A673 (cell line): ENCODE measurements around the gene CACNG4. TPM values are rescaled to one million over a fixed set of nuclear protein-coding genes. Genes with fewer than 3 reads are reported as not detected.

Experiments
- BruUV-seq: library from RNA; stranded (reverse); fragments of 400-500 nt; replicated peaks from 2 replicates; lab custom pipeline; 2021; lab: Mats Ljungman, UMichigan
- CTCF ChIA-PET: fragments of 300-600 bp; sonication (Branson Sonifier 250); formaldehyde crosslinking; loops from one replicate; lab custom pipeline; 2022; ENCODE audit warnings: antibody characterized with exemption; lab: Charles Lee
- POLR2A ChIA-PET: fragments of 300-600 bp; sonication (Branson Sonifier 250); formaldehyde crosslinking; loops from one replicate; lab custom pipeline; 2022; ENCODE audit warnings: antibody characterized with exemption; ENCODE audit not compliant: low non-redundant PET; lab: Charles Lee
- DNase-seq: peaks from one replicate; pipeline ENCODE4 v3.0.0-alpha.2; 2015; ENCODE audit warnings: low spot score
- H3K27ac ChIP-seq: fragments of 200-600 bp; sonication (generic); 2 replicates; pipeline ENCODE4 v1.5.1; 2016; ENCODE audit warnings: mixed run types, low read depth, mild to moderate bottlenecking, mixed read lengths, antibody characterized with exemption, low read length; ENCODE audit not compliant: poor library complexity, severe bottlenecking
- H3K27me3 ChIP-seq: fragments of 200-600 bp; sonication (generic); replicated peaks from 2 replicates; pipeline ENCODE4 v1.6.1; 2017; ENCODE audit warnings: mixed run types, low read depth, mild to moderate bottlenecking, mixed read lengths, antibody characterized with exemption, low read length; ENCODE audit not compliant: insufficient read depth, poor library complexity
- H3K36me3 ChIP-seq: fragments of 200-600 bp; sonication (generic); 2 replicates; pipeline ENCODE4 v1.6.1; 2016; ENCODE audit warnings: mixed run types, mild to moderate bottlenecking, mixed read lengths, antibody characterized with exemption, low read length; ENCODE audit not compliant: insufficient read depth, poor library complexity, severe bottlenecking
- H3K4me1 ChIP-seq: fragments of 200-600 bp; sonication (generic); 2 replicates; pipeline ENCODE4 v1.6.1; 2017; ENCODE audit warnings: mixed run types, mild to moderate bottlenecking, mixed read lengths, antibody characterized with exemption, low read length; ENCODE audit not compliant: insufficient read depth, poor library complexity, severe bottlenecking
- H3K4me3 ChIP-seq: fragments of 200-600 bp; sonication (generic); 2 replicates; pipeline ENCODE4 v1.5.1; 2016; ENCODE audit warnings: low read depth, mixed run types, mild to moderate bottlenecking, mixed read lengths, low read length; ENCODE audit not compliant: poor library complexity, severe bottlenecking
- H3K9me3 ChIP-seq: fragments of 200-600 bp; sonication (generic); 2 replicates; pipeline ENCODE4 v1.6.1; 2016; ENCODE audit warnings: mixed run types, low read depth, mild to moderate bottlenecking, mixed read lengths, antibody characterized with exemption, low read length; ENCODE audit not compliant: poor library complexity, severe bottlenecking
- EZH2 ChIP-seq: fragments of 200-600 bp; sonication (generic); IDR thresholded peaks from 2 replicates; pipeline ENCODE4 v1.6.1; 2017; ENCODE audit warnings: borderline replicate concordance, low read depth, mild to moderate bottlenecking, mixed read lengths, antibody characterized with exemption, low read length; ENCODE audit not compliant: poor library complexity, severe bottlenecking
- intact Hi-C: fragments of 100-400 bp; cut with micrococcal nuclease; formaldehyde crosslinking; loops from one replicate; pipeline ENCODE4 v1.10.0; 2022; ENCODE audit not compliant: unreplicated experiment
- total RNA-seq: library from RNA; stranded (reverse); gene quantifications from 2 replicates; pipeline ENCODE4 v1.2.3, GENCODE V29; 2021
- TF ChIP-seq, protein P1 (sequence below): fragments of 300-800, 200-600 bp; sonication (generic); conservative IDR thresholded peaks from 2 replicates; pipeline ENCODE4 v1.5.1; 2017; ENCODE audit warnings: low read depth, mild to moderate bottlenecking, antibody characterized with exemption, low read length, moderate library complexity, mixed read lengths

CACNG4 gene
- total RNA-seq, 1 experiment from 2014 or later = 9.7 TPM

DNA sequence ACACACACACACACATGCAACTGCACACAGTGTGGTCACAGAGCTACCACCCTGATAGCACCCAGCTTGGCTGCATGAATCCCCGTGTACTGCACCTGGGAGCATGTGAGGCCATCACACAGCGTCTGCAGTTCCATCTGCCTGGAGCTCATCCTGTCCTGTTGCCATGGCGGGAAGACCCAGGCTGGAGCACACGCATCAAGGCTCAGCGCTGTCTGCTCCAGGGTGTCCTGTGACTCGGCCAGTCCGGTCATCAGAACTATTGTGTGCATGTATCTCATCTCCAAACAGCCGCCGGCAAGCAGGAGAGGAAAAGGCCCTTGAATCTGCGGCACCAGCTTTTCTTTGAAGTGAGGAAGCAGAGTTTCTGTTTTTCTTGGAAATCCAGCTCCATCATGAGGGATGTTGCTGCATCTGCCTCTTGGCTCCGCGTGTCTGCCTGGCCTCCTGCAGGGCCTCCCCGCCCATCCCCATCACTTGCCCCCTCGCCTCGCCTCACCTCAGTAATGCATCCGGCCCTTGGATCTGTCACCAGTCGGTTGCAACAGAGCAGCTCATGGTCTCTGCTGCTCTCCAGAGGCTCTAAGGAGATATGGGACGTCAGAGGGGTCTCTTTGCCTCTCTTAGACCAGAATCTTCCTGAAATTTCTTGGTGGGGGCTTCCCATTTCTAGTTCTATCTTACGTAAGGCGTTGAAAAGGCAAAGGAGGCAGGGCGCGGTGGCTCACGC lies 23.7 kb downstream of the CACNG4 start:
- POLR2A ChIA-PET = no interaction called here
- H3K27ac ChIP-seq = no peak overlapping the region
- no peak overlapping the region for H3K4me3 ChIP-seq
- CTCF ChIA-PET = interaction anchor here (0.7 kb wide), 1 partner anchor 105 kb away, joined by 3 read pairs; no protein-coding TSS in a partner anchor
- H3K36me3 ChIP-seq = no peaks in the 10 kb centered on the region
- no TSS peak for BruUV-seq
- H3K4me1 ChIP-seq = no peaks in the 10 kb centered on the region
- intact Hi-C loops = no loop called here
- DNase-seq = no peak
- no peaks in the 10 kb centered on the region for H3K27me3 ChIP-seq
- TF ChIP-seq, protein P1, sequence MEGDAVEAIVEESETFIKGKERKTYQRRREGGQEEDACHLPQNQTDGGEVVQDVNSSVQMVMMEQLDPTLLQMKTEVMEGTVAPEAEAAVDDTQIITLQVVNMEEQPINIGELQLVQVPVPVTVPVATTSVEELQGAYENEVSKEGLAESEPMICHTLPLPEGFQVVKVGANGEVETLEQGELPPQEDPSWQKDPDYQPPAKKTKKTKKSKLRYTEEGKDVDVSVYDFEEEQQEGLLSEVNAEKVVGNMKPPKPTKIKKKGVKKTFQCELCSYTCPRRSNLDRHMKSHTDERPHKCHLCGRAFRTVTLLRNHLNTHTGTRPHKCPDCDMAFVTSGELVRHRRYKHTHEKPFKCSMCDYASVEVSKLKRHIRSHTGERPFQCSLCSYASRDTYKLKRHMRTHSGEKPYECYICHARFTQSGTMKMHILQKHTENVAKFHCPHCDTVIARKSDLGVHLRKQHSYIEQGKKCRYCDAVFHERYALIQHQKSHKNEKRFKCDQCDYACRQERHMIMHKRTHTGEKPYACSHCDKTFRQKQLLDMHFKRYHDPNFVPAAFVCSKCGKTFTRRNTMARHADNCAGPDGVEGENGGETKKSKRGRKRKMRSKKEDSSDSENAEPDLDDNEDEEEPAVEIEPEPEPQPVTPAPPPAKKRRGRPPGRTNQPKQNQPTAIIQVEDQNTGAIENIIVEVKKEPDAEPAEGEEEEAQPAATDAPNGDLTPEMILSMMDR = no peak
- no peak for TF ChIP-seq EZH2
- H3K9me3 ChIP-seq = no peaks in the 10 kb centered on the region

- ChIA-PET CTCF (no interaction called here), POLR2A (no interaction called here)
- no TSS peak for BruUV-seq
- Histone ChIP-seq H3K36me3 (no peaks in the 10 kb centered on the region), H3K4me3 (no peak overlapping the region), H3K27me3 (no peaks in the 10 kb centered on the region), H3K9me3 (no peaks in the 10 kb centered on the region), H3K27ac (no peak overlapping the region), H3K4me1 (no peaks in the 10 kb centered on the region)
- no peak for DNase-seq
- intact Hi-C loops = no loop called here
- TF ChIP-seq, protein P1 = no peak
- TF ChIP-seq EZH2 = no peak
Measured at GRCh38 chr17:66989076-66989475, 24.6 kb downstream of the CACNG4 start.

DNA sequence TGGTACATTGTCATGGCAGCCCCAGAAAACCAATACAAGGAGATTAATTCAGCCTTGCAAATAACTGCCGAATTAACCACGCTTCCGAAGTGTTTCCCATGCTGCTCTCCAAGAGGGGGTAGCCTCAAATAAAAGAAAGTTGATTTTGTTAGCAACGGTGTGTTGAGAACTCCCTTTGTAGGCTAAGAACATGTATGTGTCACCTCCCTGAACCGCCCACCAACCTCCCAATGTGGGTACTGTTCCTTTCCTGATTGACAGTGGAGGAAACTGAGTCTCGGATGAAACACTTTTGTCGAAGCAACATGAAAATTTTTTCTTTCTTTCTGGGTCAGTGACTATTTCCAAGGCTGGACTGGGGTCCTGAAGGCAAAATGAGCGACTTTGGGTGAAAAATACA lies 25.1 kb downstream of the CACNG4 start:
- no peak for DNase-seq
- H3K27ac ChIP-seq = no peak overlapping the region
- ChIA-PET POLR2A (no interaction called here), CTCF (no interaction called here)
- no peaks in the 10 kb centered on the region for H3K27me3 ChIP-seq
- H3K36me3 ChIP-seq = no peaks in the 10 kb centered on the region
- no peaks in the 10 kb centered on the region for H3K4me1 ChIP-seq
- H3K4me3 ChIP-seq = no peak overlapping the region
- intact Hi-C loops = no loop called here
- no TSS peak for BruUV-seq
- H3K9me3 ChIP-seq = no peaks in the 10 kb centered on the region
- TF ChIP-seq EZH2 = no peak
